DND-41 (cell line): Measurements from ENCODE around the gene OR5B12.

Source experiments
- EZH2 ChIP-seq: IDR thresholded peaks from 3 replicates; pipeline ENCODE4 v1.6.1; 2012; ENCODE audit warnings: borderline replicate concordance, low read depth, mild to moderate bottlenecking, moderate library complexity, low read length, inconsistent platforms; ENCODE audit not compliant: severe bottlenecking
- TF ChIP-seq, protein P1 (sequence below): IDR thresholded peaks from 2 replicates; pipeline ENCODE4 v1.5.1; 2012; ENCODE audit warnings: borderline replicate concordance, low read length, moderate library complexity, mild to moderate bottlenecking; ENCODE audit not compliant: poor library complexity, severe bottlenecking; ENCODE audit errors: extremely low read depth

DNA sequence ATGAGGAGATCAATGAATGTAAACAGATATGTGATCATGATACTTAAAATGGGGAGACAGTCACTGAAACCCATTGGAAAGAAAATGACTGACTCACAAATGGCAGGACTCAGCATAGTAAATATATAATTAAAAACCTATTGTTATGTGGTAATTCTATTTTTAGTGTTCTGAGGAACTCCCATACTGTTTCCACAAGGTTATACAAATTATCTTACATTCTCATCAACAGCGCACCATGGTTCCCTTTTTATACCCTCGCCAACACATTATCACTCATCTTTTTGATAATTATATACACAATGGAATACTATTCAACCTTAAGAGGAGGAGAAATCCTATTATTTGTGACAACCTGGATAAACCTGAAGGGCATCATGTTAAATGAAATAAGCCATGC lies 48.8 kb upstream of the OR5B12 start:
- TF ChIP-seq, protein P1, sequence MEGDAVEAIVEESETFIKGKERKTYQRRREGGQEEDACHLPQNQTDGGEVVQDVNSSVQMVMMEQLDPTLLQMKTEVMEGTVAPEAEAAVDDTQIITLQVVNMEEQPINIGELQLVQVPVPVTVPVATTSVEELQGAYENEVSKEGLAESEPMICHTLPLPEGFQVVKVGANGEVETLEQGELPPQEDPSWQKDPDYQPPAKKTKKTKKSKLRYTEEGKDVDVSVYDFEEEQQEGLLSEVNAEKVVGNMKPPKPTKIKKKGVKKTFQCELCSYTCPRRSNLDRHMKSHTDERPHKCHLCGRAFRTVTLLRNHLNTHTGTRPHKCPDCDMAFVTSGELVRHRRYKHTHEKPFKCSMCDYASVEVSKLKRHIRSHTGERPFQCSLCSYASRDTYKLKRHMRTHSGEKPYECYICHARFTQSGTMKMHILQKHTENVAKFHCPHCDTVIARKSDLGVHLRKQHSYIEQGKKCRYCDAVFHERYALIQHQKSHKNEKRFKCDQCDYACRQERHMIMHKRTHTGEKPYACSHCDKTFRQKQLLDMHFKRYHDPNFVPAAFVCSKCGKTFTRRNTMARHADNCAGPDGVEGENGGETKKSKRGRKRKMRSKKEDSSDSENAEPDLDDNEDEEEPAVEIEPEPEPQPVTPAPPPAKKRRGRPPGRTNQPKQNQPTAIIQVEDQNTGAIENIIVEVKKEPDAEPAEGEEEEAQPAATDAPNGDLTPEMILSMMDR: no peak
- TF ChIP-seq EZH2: no peak
